ENCODE results near the gene UNC5B. TPM values are rescaled to one million over a fixed set of nuclear protein-coding genes. Genes with fewer than 3 reads are reported as not detected.

The UNC5B gene
- total and polyA plus RNA-seq, 7 experiments from 2014 or later, result 0.08 TPM; not detected in 5

GRCh38 chr10:71197955-71198354 lies 14.4 kb upstream of the UNC5B start:
- H3K9me3 ChIP-seq (ENCODE audit: control insufficient read depth in 2 of 3, low read length in 3 of 3), result peaks cover 0 to 11% (median 0%) of the 10 kb centered on the region in 3 experiments
- no peaks in the 10 kb centered on the region for H3K4me1 Mint-ChIP-seq
- ChIA-PET POLR2A (no interaction called here), CTCF (no interaction called here)
- H3K4me3 Mint-ChIP-seq, result no peak overlapping the region
- intact Hi-C loops (cut with micrococcal nuclease), result no loop called here
- no peak for ATAC-seq
- no peak overlapping the region for H3K27ac Mint-ChIP-seq
- H3K27ac ChIP-seq (ENCODE audit: low read depth, low read length), result no peak overlapping the region
- no peaks in the 10 kb centered on the region for H3K36me3 ChIP-seq (ENCODE audit: control insufficient read depth in 2 of 3, insufficient read depth in 3 of 3, low read length in 3 of 3)
- no peak overlapping the region for H3K4me3 ChIP-seq (ENCODE audit: low read length)
- H3K27me3 ChIP-seq (ENCODE audit: control insufficient read depth in 2 of 2, insufficient read depth in 2 of 2, low read length in 2 of 2), result no peaks in the 10 kb centered on the region
- H3K36me3 Mint-ChIP-seq, result peaks cover 0 to 14% (median 3%) of the 10 kb centered on the region in 5 donors
- no peaks in the 10 kb centered on the region for H3K4me1 ChIP-seq (ENCODE audit: control insufficient read depth in 2 of 2, insufficient read depth in 2 of 2, low read length in 2 of 2)
- no peak for DNase-seq
- peaks cover 4 to 30% (median 16%) of the 10 kb centered on the region in 11 donors for H3K9me3 Mint-ChIP-seq
- peaks cover 0 to 19% (median 6%) of the 10 kb centered on the region in 5 donors for H3K27me3 Mint-ChIP-seq

GRCh38 chr10:71201849-71202248 lies 10.5 kb upstream of the UNC5B start:
- POLR2A ChIA-PET, result no interaction called here
- H3K27me3 Mint-ChIP-seq, result peaks cover 4 to 47% (median 29%) of the 10 kb centered on the region in 5 donors

GRCh38 chr10:71202314-71202713 lies 10.1 kb upstream of the UNC5B start:
- Histone ChIP-seq H3K4me1 (ENCODE audit: control insufficient read depth in 2 of 2, insufficient read depth in 2 of 2, low read length in 2 of 2) (no peaks in the 10 kb centered on the region), H3K36me3 (ENCODE audit: control insufficient read depth in 2 of 3, insufficient read depth in 3 of 3, low read length in 3 of 3) (no peaks in the 10 kb centered on the region), H3K4me3 (ENCODE audit: low read length) (no peak overlapping the region), H3K27me3 (ENCODE audit: control insufficient read depth in 2 of 2, insufficient read depth in 2 of 2, low read length in 2 of 2) (no peaks in the 10 kb centered on the region), H3K27ac (ENCODE audit: low read depth, low read length) (no peak overlapping the region), H3K9me3 (ENCODE audit: control insufficient read depth in 2 of 3, low read length in 3 of 3) (peaks cover 0 to 11% (median 0%) of the 10 kb centered on the region in 3 experiments)
- Mint-ChIP-seq H3K36me3 (peaks cover 0 to 9% (median 3%) of the 10 kb centered on the region in 5 donors), H3K4me3 (no peak overlapping the region), H3K27ac (no peak overlapping the region), H3K27me3 (peaks cover 9 to 52% (median 33%) of the 10 kb centered on the region in 5 donors), H3K4me1 (no peaks in the 10 kb centered on the region), H3K9me3 (peaks cover 2 to 19% (median 11%) of the 10 kb centered on the region in 11 donors)
- no peak for DNase-seq
- ATAC-seq, result no peak
- ChIA-PET CTCF (no interaction called here), POLR2A (no interaction called here)
- intact Hi-C loops (cut with micrococcal nuclease), result no loop called here

More at GRCh38 chr10:71201849-71202248, 10.5 kb upstream of the UNC5B start:
- Histone ChIP-seq H3K27ac (ENCODE audit: low read depth, low read length) (no peak overlapping the region), H3K9me3 (ENCODE audit: control insufficient read depth in 2 of 3, low read length in 3 of 3) (peaks cover 0 to 11% (median 0%) of the 10 kb centered on the region in 3 experiments), H3K27me3 (ENCODE audit: control insufficient read depth in 2 of 2, insufficient read depth in 2 of 2, low read length in 2 of 2) (no peaks in the 10 kb centered on the region), H3K4me1 (ENCODE audit: control insufficient read depth in 2 of 2, insufficient read depth in 2 of 2, low read length in 2 of 2) (no peaks in the 10 kb centered on the region), H3K36me3 (ENCODE audit: control insufficient read depth in 2 of 3, insufficient read depth in 3 of 3, low read length in 3 of 3) (no peaks in the 10 kb centered on the region), H3K4me3 (ENCODE audit: low read length) (no peak overlapping the region)
- Mint-ChIP-seq H3K27ac (no peak overlapping the region), H3K9me3 (peaks cover 2 to 24% (median 15%) of the 10 kb centered on the region in 11 donors), H3K4me1 (no peaks in the 10 kb centered on the region), H3K4me3 (no peak overlapping the region), H3K36me3 (peaks cover 0 to 13% (median 3%) of the 10 kb centered on the region in 5 donors)
- no peak for DNase-seq
- ATAC-seq, result no peak
- intact Hi-C loops (cut with micrococcal nuclease), result no loop called here
- CTCF ChIA-PET, result no interaction called here

- no peaks in the 10 kb centered on the region for H3K27me3 ChIP-seq (ENCODE audit: control insufficient read depth in 2 of 2, insufficient read depth in 2 of 2, low read length in 2 of 2)
- H3K36me3 ChIP-seq (ENCODE audit: control insufficient read depth in 2 of 3, insufficient read depth in 3 of 3, low read length in 3 of 3), result no peaks in the 10 kb centered on the region
- Mint-ChIP-seq H3K27ac (no peak overlapping the region), H3K36me3 (peaks cover 0 to 7% (median 3%) of the 10 kb centered on the region in 5 donors), H3K9me3 (peaks cover 0 to 11% (median 8%) of the 10 kb centered on the region in 11 donors), H3K4me1 (no peaks in the 10 kb centered on the region), H3K4me3 (no peak overlapping the region), H3K27me3 (peaks cover 17 to 60% (median 39%) of the 10 kb centered on the region in 5 donors)
- intact Hi-C loops (cut with micrococcal nuclease), result no loop called here
- ChIA-PET POLR2A (no interaction called here), CTCF (no interaction called here)
- H3K9me3 ChIP-seq (ENCODE audit: control insufficient read depth in 2 of 3, low read length in 3 of 3), result peaks cover 0 to 7% (median 0%) of the 10 kb centered on the region in 3 experiments
- H3K4me3 ChIP-seq (ENCODE audit: low read length), result no peak overlapping the region
- no peaks in the 10 kb centered on the region for H3K4me1 ChIP-seq (ENCODE audit: control insufficient read depth in 2 of 2, insufficient read depth in 2 of 2, low read length in 2 of 2)
- H3K27ac ChIP-seq (ENCODE audit: low read depth, low read length), result no peak overlapping the region
- ATAC-seq (no peak), DNase-seq (no peak)
These were observed 9.2 kb upstream of the UNC5B start for GRCh38 chr10:71203124-71203523.

GRCh38 chr10:71203716-71204115 lies 8.7 kb upstream of the UNC5B start:
- H3K4me3 Mint-ChIP-seq, result no peak overlapping the region
- peaks cover 0 to 3% (median 2%) of the 10 kb centered on the region in 5 donors for H3K36me3 Mint-ChIP-seq
- no peak overlapping the region for H3K27ac ChIP-seq (ENCODE audit: low read depth, low read length)
- H3K4me1 Mint-ChIP-seq, result no peaks in the 10 kb centered on the region
- H3K4me1 ChIP-seq (ENCODE audit: control insufficient read depth in 2 of 2, insufficient read depth in 2 of 2, low read length in 2 of 2), result no peaks in the 10 kb centered on the region
- H3K9me3 ChIP-seq (ENCODE audit: control insufficient read depth in 2 of 3, low read length in 3 of 3), result peaks cover 0 to 2% (median 0%) of the 10 kb centered on the region in 3 experiments
- intact Hi-C loops (cut with micrococcal nuclease), result no loop called here
- no peaks in the 10 kb centered on the region for H3K27me3 ChIP-seq (ENCODE audit: control insufficient read depth in 2 of 2, insufficient read depth in 2 of 2, low read length in 2 of 2)
- POLR2A ChIA-PET, result no interaction called here
- no peak overlapping the region for H3K4me3 ChIP-seq (ENCODE audit: low read length)
- no peak for DNase-seq
- no peaks in the 10 kb centered on the region for H3K36me3 ChIP-seq (ENCODE audit: control insufficient read depth in 2 of 3, insufficient read depth in 3 of 3, low read length in 3 of 3)
- no peak for ATAC-seq
- peaks cover 20 to 55% (median 39%) of the 10 kb centered on the region in 5 donors for H3K27me3 Mint-ChIP-seq
- H3K27ac Mint-ChIP-seq, result no peak overlapping the region
- CTCF ChIA-PET, result no interaction called here
- peaks cover 0 to 5% (median 4%) of the 10 kb centered on the region in 11 donors for H3K9me3 Mint-ChIP-seq

- H3K36me3 Mint-ChIP-seq, result peaks cover 0 to 3% (median 0%) of the 10 kb centered on the region in 5 donors
- ChIA-PET CTCF (interaction anchor here (0.7 kb wide), 1 partner anchor 40 kb away, joined by 4 read pairs; no protein-coding TSS in a partner anchor), POLR2A (no interaction called here)
- ATAC-seq (no peak), DNase-seq (no peak)
- no peak overlapping the region for H3K27ac ChIP-seq (ENCODE audit: low read depth, low read length)
- no peak overlapping the region for H3K4me3 ChIP-seq (ENCODE audit: low read length)
- no peaks in the 10 kb centered on the region for H3K9me3 ChIP-seq (ENCODE audit: control insufficient read depth in 2 of 3, low read length in 3 of 3)
- no peaks in the 10 kb centered on the region for H3K9me3 Mint-ChIP-seq
- H3K36me3 ChIP-seq (ENCODE audit: control insufficient read depth in 2 of 3, insufficient read depth in 3 of 3, low read length in 3 of 3), result no peaks in the 10 kb centered on the region
- intact Hi-C loops (cut with micrococcal nuclease), result no loop called here
- H3K4me3 Mint-ChIP-seq, result no peak overlapping the region
- H3K27me3 ChIP-seq (ENCODE audit: control insufficient read depth in 2 of 2, insufficient read depth in 2 of 2, low read length in 2 of 2), result peaks cover 0 to under 1% of the 10 kb centered on the region in 2 donors
- no peak overlapping the region for H3K27ac Mint-ChIP-seq
- H3K4me1 ChIP-seq (ENCODE audit: control insufficient read depth in 2 of 2, insufficient read depth in 2 of 2, low read length in 2 of 2), result no peaks in the 10 kb centered on the region
- H3K27me3 Mint-ChIP-seq, result peaks cover 20 to 51% (median 47%) of the 10 kb centered on the region in 5 donors
- no peaks in the 10 kb centered on the region for H3K4me1 Mint-ChIP-seq
These were observed 7.6 kb upstream of the UNC5B start for GRCh38 chr10:71204746-71205145.

GRCh38 chr10:71205468-71205867 lies 6.9 kb upstream of the UNC5B start:
- Mint-ChIP-seq H3K27ac (no peak overlapping the region), H3K27me3 (peaks cover 26 to 54% (median 53%) of the 10 kb centered on the region in 5 donors), H3K9me3 (no peaks in the 10 kb centered on the region), H3K36me3 (no peaks in the 10 kb centered on the region), H3K4me1 (peaks cover 0 to under 1% (median 0%) of the 10 kb centered on the region in 7 donors), H3K4me3 (no peak overlapping the region)
- ATAC-seq (no peak), DNase-seq (no peak)
- POLR2A ChIA-PET, result no interaction called here
- Histone ChIP-seq H3K27me3 (ENCODE audit: control insufficient read depth in 2 of 2, insufficient read depth in 2 of 2, low read length in 2 of 2) (peaks cover 0 to 4% of the 10 kb centered on the region in 2 donors), H3K27ac (ENCODE audit: low read depth, low read length) (no peak overlapping the region), H3K9me3 (ENCODE audit: control insufficient read depth in 2 of 3, low read length in 3 of 3) (no peaks in the 10 kb centered on the region), H3K4me3 (ENCODE audit: low read length) (no peak overlapping the region), H3K4me1 (ENCODE audit: control insufficient read depth in 2 of 2, insufficient read depth in 2 of 2, low read length in 2 of 2) (no peaks in the 10 kb centered on the region), H3K36me3 (ENCODE audit: control insufficient read depth in 2 of 3, insufficient read depth in 3 of 3, low read length in 3 of 3) (no peaks in the 10 kb centered on the region)
- intact Hi-C loops (cut with micrococcal nuclease), result no loop called here
- CTCF ChIA-PET, result no interaction called here

Measured in naive thymus-derived CD4-positive, alpha-beta T cell (primary cell).